ENCODE measurements around the gene ROBO4. TPM values are rescaled to one million over a fixed set of nuclear protein-coding genes. Genes with fewer than 3 reads are reported as not detected.

ROBO4 gene
- total and polyA plus RNA-seq, 4 donors = 27.3 to 52.1 (median 41.9) TPM

DNA sequence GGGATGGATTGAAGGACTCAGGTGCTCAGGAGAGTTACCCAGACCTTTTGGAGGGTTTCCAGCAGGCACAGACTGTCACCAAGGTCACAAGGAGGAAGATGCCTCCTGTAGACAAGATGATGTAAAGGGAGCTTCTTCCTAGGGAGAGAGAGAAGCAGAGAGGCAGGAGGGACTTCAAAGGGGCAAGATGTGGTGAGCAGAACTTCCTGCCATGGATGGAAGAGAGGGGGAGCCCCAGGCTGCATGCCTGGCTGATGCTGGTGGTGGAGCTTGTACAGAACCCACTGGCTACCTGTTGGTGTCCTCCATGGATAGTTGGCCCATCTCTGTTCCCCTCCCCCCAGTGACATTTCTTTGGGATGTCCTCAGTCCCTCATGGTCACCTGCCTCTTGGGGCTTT is 25.6 kb upstream of the ROBO4 start:
- H3K4me3 ChIP-seq = no peak overlapping the region
- DNase-seq (no peak), ATAC-seq (ENCODE audit: insufficient read depth, low FRiP score) (no peak)
- no peaks in the 10 kb centered on the region for H3K27me3 ChIP-seq (ENCODE audit: control insufficient read depth in 3 of 3, insufficient read depth in 3 of 3, low read length in 2 of 3)
- no peaks in the 10 kb centered on the region for H3K36me3 ChIP-seq (ENCODE audit: control insufficient read depth in 4 of 4, insufficient read depth in 4 of 4, low read length in 4 of 4)
- TF ChIP-seq, protein P1, sequence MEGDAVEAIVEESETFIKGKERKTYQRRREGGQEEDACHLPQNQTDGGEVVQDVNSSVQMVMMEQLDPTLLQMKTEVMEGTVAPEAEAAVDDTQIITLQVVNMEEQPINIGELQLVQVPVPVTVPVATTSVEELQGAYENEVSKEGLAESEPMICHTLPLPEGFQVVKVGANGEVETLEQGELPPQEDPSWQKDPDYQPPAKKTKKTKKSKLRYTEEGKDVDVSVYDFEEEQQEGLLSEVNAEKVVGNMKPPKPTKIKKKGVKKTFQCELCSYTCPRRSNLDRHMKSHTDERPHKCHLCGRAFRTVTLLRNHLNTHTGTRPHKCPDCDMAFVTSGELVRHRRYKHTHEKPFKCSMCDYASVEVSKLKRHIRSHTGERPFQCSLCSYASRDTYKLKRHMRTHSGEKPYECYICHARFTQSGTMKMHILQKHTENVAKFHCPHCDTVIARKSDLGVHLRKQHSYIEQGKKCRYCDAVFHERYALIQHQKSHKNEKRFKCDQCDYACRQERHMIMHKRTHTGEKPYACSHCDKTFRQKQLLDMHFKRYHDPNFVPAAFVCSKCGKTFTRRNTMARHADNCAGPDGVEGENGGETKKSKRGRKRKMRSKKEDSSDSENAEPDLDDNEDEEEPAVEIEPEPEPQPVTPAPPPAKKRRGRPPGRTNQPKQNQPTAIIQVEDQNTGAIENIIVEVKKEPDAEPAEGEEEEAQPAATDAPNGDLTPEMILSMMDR (IDR thresholded peaks at IDR 0.05; ENCODE audit: control extremely low read depth, extremely low read depth) = no peak
- peaks cover 0 to 2% (median 0%) of the 10 kb centered on the region in 4 donors for H3K9me3 ChIP-seq (ENCODE audit: control insufficient read depth in 4 of 4, insufficient read depth in 3 of 4, low read length in 3 of 4)
- no peak overlapping the region for H3K27ac ChIP-seq (ENCODE audit: low read depth in 1 of 2, low read length in 1 of 2)
- no peak overlapping the region for H3K9ac ChIP-seq (ENCODE audit: insufficient read depth in 1 of 2, low read length in 2 of 2)
- peaks cover 0 to 9% (median 4%) of the 10 kb centered on the region in 5 donors for H3K4me1 ChIP-seq (ENCODE audit: control insufficient read depth in 5 of 5, insufficient read depth in 5 of 5, low read length in 5 of 5)

- WGBS, 2 donors = 92 to 94% methylated on average over 4 of the region's 4 CpGs
- no peak overlapping the region for H3K27ac ChIP-seq (ENCODE audit: low read depth in 1 of 2, low read length in 1 of 2)
Observed at GRCh38 chr11:124922831-124923230, 25.2 kb upstream of the ROBO4 start.

DNA sequence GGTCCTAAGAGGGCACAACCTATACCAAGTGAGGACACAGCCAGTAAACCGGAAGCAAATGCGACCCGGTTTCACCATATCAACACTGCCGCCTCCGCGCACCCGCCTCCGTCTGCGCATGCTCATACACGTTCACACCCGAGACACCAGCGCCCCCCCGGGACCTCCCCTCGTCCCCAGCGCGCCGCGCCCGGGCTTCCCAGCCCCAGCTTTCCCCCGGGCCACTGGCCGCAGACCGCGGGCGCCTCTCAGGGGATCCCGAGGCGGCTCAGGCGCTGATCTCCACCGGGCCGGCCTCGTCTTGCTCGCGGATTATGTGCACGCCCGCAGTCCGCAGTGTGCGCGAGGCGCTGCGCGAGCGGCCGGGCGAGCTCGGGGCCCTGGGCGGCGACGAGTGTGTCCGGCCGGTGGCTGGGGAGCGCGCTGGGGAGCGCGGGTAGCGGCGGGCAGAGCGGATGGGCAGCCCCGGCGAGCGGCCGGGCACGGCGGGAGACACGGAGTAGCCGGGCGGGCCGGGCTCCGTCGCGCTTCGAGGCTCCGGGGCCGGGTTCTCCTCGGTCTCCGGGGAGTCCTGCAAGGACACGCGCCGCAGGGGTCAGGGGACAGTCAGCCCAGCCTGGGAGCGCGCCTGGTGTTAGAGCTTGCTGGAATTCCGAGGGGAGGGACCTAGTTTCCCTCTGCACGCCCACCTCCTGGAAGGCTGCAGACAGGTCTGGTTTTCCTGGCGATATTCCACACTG is 23.4 kb upstream of the ROBO4 start:
- Histone ChIP-seq H3K27me3 (ENCODE audit: control insufficient read depth in 3 of 3, insufficient read depth in 3 of 3, low read length in 2 of 3) (no peaks in the 10 kb centered on the region), H3K4me1 (ENCODE audit: control insufficient read depth in 5 of 5, insufficient read depth in 5 of 5, low read length in 5 of 5) (peaks cover 0 to 21% (median 13%) of the 10 kb centered on the region in 5 donors), H3K4me3 (peak overlapping the region; percentile 37), H3K27ac (ENCODE audit: low read depth in 1 of 2, low read length in 1 of 2) (peak overlapping the region; percentile 55 to 82), H3K9ac (ENCODE audit: insufficient read depth in 1 of 2, low read length in 2 of 2) (no peak overlapping the region), H3K9me3 (ENCODE audit: control insufficient read depth in 4 of 4, insufficient read depth in 3 of 4, low read length in 3 of 4) (peaks cover 0 to 2% (median 0%) of the 10 kb centered on the region in 4 donors), H3K36me3 (ENCODE audit: control insufficient read depth in 4 of 4, insufficient read depth in 4 of 4, low read length in 4 of 4) (no peaks in the 10 kb centered on the region)
- DNase-seq = peak; percentile 93 to 95 (median 93)
- TF ChIP-seq, protein P1 (IDR thresholded peaks at IDR 0.05; ENCODE audit: control extremely low read depth, extremely low read depth) = no peak
- no peak for ATAC-seq (ENCODE audit: insufficient read depth, low FRiP score)
- 5 to 10% methylated on average over 62 to 82 of the region's 82 CpGs for WGBS, 2 donors

More at GRCh38 chr11:124922831-124923230, 25.2 kb upstream of the ROBO4 start:
- peaks cover 0 to 2% (median 0%) of the 10 kb centered on the region in 4 donors for H3K9me3 ChIP-seq (ENCODE audit: control insufficient read depth in 4 of 4, insufficient read depth in 3 of 4, low read length in 3 of 4)
- no peak for ATAC-seq (ENCODE audit: insufficient read depth, low FRiP score)
- no peak overlapping the region for H3K4me3 ChIP-seq
- peaks cover 0 to 9% (median 4%) of the 10 kb centered on the region in 5 donors for H3K4me1 ChIP-seq (ENCODE audit: control insufficient read depth in 5 of 5, insufficient read depth in 5 of 5, low read length in 5 of 5)
- no peak for DNase-seq
- no peak overlapping the region for H3K9ac ChIP-seq (ENCODE audit: insufficient read depth in 1 of 2, low read length in 2 of 2)
- TF ChIP-seq, protein P1 (IDR thresholded peaks at IDR 0.05; ENCODE audit: control extremely low read depth, extremely low read depth) = no peak
- H3K27me3 ChIP-seq (ENCODE audit: control insufficient read depth in 3 of 3, insufficient read depth in 3 of 3, low read length in 2 of 3) = no peaks in the 10 kb centered on the region
- H3K36me3 ChIP-seq (ENCODE audit: control insufficient read depth in 4 of 4, insufficient read depth in 4 of 4, low read length in 4 of 4) = no peaks in the 10 kb centered on the region

Data from lung (tissue), 12 donors.